Measurements from ENCODE around the gene KCNJ11.

KCNJ11 gene

DNA sequence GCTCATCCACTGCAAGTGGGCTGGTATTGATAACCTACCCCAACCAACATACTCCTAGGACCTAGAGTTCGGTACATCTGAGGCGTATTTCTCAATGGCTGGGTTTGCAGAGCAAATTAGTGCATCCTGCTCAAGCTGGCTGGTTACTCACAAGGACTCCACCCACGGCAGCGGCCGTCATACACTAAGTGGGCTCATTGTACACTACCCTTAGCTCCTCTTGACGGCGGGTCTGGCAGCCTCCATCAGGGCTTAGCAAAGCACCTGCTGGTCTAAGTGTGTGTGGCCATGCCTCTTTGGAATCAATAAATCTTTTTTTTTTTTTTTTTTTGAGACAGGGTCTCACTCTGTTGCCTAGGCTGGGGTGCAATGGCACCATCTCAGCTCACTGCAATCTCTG lies 20.2 kb upstream of the KCNJ11 start:
- DNase-seq (ENCODE audit: low read depth in 2 of 2), result no peak

DNA sequence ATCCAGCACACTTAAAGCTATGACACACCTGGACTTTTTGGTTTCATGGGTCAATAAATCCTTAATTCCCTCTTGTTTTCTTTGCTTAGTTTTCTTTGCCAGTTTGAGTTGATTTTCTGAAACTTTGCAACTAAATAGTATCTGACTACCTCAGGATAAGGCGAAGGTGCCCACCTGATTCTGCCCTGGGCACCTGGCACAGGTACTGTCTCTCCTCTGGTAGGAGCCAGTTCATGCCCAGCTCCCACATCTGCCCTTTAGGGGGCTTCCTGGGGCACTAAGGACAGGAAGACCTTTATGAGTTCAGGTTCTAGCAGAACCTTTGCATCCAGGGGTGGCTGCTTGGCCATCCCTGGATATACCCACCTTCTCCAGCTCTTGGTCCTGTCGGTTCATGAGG lies 19.6 kb upstream of the KCNJ11 start:
- no peak for DNase-seq (ENCODE audit: low read depth in 2 of 2)

DNA sequence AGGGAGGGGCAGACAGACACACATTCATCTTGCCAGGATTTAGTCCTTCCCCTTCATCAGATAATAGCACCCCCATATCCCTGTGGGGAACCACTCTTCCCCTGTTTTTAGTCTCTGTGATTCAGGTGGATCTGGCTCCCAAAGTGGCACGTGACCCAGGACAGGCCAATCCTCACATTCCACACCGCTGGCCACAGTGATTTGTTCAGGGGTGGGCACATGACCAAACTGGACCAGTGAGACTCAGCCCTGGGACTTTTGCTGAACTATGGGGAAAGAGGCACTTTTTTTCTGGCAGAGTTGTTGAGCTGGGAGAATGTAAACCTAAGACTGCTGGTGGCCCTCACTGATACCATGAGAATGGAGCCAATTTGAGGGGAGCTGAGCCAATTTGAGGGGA lies 19.1 kb upstream of the KCNJ11 start:
- DNase-seq (ENCODE audit: low read depth in 2 of 2), result no peak

DNA sequence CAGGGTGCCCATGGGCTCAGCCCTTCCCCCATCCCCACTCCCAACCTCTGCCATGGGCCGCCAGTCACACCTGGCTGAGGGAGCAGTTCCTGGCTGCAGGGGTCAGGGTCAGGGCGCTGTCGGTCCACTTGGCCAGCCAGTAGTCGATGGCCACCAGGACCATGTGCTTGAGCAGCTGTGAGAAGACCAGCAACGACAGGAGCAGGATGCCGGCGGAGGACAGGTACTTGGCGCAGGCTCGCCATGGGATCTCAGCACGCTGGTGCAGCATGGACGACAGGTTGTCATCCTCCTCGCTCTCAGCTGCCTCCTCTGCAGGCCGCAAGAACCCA lies 18.3 kb upstream of the KCNJ11 start:
- DNase-seq (ENCODE audit: low read depth in 2 of 2), result no peak

DNA sequence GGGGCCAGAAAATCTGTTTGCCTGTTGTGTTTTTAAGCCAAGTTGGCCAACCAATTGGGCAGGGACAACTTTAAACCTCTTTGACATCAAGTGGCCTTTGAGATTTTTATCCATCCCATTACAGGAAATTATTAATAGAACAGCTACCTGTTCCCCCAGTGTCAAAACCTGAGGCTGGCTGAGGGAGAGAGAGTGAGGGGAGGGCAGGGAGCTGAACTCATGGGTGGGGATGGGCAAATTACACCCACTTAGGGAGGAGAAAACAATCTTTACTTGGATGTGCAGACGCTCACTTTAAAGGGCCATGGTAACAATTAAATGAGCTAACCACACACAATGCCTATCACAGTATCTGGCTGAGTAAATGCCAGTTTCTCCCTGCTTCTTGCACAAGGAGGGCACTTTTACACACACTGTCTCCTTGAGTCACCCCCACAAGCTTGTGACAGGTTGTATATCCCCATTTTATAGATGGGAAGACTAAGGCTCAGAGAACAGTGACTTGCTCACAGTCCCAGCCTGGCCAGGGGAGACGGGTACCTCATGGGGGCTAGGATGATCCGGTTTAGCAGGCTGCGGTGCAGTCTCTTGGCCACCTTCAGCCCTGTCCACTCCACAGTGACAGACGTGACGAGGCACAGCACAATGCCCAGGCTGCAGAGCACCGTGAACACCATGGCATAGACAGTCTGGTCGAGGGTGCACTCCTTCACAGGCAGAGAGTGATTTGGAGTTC lies 17.8 kb upstream of the KCNJ11 start:
- no peak for DNase-seq (ENCODE audit: low read depth in 2 of 2)

DNA sequence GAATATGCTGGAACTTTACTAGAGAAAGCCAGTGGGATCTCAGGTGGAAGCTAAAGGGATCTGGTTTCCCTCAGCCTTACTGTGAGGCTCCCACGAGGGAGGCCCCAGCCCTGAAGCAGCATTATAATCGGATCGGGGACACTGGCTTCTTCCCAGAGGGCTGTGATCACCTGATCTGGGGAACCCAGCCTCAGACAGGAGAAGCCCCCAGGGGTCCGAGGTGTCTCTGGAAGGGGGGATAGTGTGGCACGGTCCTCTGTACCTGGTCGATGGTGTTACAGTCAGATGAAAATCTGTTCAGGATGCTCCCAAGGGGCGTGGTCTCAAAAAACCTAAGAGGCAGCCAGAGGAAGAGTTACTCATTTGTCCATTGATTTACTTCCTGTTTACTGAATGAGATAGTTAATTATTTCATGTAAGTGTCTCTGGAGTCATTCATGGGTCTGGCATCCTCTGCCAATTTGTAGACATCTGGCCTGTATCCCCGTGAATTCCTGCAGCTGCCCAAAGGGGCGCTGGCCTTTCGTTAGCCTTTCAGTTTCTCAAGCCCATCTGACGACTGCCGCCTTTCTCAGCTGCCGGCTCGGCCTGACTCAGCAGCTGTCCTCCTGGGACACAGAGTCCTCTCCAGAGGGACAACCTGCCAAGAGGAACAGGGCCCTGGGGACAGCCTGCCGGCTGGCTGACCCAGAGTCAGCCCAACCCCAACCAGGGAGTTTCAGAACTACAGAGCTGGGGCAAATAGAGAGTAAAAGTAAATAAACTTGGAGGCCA lies 17.0 kb upstream of the KCNJ11 start:
- DNase-seq (ENCODE audit: low read depth in 2 of 2), result no peak

DNA sequence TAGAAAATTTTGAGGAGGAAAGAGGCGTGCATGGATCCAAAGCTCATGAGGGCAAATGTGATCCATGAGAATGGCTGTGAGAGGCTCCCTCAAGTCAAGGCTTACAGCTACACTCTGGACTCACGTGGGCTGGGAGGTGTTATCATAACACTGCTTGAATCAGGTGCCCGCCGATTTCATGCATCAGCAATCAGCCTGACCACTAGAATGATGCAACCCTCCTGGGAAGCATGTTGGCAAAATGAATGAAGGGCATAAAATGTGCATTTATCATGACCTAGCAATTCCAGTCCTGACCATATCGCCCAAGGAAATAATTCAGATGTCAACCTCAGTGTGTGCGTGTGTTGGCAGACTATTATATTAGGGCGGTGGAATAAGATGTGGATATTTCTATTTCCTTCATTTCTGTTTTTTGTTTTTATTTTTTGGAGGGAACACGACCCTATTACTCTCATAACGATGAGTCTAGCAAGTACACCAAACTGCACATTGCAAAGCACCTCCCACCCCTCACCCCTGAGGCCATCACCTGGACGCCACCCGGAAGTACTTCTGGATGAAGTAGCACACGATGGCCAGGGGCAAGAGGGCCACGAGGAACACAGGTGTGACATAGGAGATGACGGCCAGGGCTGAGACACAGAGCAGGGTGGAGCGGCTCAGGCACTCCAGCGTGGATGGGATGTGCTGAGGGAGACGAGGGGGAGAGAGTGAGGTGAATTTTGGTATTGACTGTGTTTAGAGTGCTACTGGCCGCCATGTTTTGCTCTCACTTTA lies 15.7 kb upstream of the KCNJ11 start:
- DNase-seq (ENCODE audit: low read depth in 2 of 2), result no peak

DNA sequence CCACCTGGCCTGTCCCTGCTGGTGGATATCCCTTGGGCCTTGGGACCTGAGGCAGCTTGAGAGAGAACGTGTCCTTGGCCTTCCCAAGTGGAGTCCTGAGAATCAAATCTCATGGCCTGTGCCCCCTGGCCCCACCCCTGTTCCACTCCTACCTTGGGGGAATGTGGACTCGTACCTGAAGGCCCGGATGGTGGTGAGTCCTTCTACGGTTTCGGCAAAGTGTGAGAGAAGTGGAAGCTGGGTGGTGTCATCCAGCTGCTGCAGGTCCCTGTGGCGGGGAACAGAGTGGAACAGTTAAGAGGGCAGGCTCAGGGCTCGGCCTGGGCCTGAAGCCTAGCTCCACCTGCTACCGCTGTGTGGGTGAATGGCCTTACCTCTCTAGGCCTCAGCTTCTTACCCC lies 14.0 kb upstream of the KCNJ11 start:
- DNase-seq (ENCODE audit: low read depth in 2 of 2), result no peak

DNA sequence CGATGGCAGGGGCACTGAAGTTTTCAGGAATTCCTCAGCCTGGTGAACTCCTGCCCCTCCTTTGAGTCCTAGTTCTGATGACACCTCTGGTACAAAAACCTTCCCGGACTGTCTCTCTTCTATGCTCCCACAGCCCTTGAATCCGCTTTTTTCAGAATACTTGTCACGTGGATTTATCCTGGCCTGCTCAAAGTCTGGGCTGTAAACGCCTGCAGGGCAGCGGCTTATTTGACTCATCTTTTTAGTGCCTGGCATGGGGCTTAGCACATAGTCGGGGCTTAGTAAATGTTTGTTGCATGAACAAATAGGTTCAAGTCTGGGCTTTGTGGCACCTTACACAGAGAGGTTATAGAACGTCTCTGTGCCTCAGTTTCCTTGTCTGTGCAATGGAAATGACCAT lies 13.4 kb upstream of the KCNJ11 start:
- DNase-seq (ENCODE audit: low read depth in 2 of 2), result no peak

DNA sequence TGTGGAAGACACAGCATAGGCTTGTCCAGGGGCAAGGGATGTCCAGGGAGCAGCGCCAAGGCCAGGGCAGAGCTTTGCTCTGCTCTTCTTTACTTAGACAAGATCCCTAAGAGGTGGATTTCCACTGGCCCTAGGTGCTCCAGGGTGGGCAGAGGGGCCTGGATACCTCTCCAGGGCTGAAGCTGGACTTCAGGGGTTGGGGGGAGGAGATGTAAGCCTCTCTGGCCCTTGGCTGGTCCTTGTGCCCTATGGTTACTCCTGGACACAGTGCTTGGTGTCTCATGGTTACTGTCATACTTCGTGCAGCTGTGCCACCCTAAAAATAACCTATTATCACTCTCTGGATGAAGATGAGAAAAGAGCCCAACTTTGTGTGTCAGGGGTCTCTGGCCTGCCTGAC lies 12.9 kb upstream of the KCNJ11 start:
- no peak for DNase-seq (ENCODE audit: low read depth in 2 of 2)

DNA sequence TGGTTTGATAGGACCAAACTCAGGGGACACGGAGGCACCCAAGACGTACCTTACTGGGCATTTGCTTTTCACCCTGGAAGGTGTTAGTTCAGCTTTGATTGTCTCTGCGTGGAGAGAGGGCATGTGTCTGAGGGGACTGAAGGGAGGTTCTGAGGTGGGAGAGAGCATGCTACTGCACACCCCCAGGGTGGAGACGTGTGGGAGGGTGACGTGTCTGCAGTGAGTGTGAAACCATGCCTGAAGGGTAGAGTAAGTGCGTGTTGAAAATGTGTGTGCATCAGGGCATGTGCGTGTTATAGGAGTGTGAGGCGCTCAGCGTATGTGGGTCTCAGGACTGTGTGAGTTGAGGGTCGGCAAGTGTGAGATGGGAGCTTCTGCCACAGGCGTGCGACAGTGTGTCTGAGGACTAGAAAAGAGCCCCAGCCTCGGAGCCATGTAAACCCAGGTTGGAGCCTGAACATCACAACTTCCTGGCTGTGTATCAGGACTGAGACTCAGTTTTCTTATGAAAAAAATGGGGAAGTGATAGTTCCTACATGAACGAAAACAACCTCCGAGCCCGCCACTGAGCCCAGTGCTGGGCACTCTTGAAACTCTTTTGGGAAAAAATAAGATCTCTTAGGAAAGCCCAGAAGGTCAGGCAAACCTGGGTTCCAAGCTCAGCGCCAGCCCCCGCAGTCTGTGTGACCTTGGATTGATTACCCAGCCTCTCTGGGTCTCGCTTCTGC lies 11.8 kb upstream of the KCNJ11 start:
- DNase-seq (ENCODE audit: low read depth in 2 of 2), result no peak

DNA sequence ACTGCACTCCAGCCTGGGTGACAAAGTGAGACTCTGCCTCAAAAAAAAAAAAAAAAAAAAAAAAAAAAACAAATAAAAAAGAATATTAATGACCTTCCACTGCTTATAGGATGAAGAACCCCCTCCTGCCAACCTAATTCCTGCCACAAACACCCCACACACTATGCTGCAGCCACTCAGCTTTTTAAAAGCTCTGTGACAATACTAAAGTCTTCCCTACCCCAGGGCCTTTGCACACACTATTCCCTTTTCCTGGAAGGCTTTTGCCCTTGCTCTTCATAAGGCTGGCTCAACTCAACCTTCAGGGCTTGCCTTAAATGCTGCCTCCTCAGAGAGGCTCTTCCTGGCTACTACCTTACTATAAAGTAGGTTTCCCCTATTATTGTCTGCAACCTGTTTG lies 10.8 kb upstream of the KCNJ11 start:
- no peak for DNase-seq (ENCODE audit: low read depth in 2 of 2)

DNA sequence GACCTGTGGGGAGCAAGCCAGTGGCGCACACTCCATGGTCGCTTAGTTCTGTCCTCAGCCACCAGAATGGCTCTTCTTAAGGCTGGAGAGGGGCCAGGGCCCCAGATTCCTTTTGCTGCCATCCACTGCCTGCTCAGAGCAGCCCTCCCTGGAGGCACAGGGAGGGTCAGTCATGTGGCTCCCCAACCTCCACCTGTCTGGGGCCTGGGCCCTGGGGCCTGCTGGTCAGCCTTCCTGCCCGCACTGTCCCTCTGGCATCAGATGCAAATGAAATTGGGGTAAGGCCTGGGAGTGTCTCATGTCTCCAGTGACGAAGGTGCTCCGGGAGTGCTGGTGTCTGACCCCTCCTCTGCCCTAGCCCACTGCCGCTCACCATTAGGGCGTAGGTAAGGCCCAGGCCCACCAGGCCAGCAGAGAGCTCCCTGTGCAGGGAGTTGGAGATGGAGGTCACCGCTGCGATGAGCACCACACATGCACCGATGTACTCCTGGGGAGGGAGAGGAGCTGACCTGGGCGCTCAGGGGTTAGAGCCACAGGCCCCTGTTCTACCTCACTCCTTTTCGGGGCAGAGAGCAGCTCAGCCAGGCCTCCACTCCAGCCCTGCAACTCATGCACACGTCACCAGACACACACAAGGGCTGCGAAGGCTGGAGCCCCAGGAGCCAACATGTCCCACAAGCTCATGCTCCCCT lies 9.0 kb upstream of the KCNJ11 start:
- no peak for DNase-seq (ENCODE audit: low read depth in 2 of 2)

DNA sequence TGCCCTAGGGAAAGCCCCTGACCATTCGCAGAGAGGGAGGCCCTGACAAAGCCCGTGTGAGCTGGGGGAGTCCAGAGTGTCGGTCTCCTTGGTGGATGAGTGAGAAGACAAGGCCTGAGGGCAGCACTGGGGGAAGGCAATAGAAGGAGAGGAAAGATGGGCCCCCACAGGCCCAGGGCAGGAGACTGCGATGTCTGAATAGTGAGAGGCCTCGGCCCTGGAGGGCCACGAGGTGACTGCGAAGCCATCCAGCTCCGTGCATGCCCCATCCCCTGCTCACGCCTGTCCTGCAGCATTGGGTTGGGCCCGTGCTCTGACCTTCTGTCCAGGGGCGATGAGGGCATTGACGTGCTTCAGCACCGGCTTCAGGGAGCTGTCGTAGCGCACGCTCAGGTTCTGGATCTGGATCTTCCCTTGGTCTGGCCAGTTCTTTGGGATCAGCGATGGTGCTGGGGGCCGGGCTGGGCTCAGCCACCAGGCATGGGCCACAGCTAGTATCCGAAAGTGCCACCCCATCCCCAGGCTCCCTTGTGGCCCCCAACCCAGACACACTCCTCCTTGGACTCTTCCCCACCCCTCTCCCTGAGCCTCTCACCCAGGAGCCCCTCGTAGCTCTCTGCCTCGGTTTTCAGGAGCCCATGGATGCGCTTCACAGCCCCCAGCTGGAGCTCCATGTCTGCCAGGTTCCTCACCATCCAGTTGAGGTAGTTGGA lies 8.3 kb upstream of the KCNJ11 start:
- DNase-seq (ENCODE audit: low read depth in 2 of 2), result no peak

DNA sequence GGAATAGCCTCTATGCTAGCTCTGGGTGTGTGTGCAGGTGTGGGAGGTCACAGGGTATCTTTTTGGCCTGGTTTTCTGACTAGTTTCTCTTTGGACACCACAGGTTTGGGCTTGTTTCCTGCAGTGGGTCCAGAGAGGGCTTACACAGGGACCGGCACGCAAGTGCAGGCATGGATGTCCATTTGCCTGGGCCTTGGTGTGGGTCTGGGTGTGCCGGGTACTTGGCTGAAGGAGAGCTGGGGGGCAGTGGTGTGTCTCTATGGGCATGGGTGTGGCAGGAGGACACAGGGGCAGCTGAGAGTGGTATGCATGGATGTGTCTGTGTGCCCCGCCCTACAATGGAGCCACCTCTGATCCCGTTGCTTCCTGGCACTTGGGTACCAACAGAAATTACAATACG lies 7.5 kb upstream of the KCNJ11 start:
- DNase-seq (ENCODE audit: low read depth in 2 of 2), result no peak

DNA sequence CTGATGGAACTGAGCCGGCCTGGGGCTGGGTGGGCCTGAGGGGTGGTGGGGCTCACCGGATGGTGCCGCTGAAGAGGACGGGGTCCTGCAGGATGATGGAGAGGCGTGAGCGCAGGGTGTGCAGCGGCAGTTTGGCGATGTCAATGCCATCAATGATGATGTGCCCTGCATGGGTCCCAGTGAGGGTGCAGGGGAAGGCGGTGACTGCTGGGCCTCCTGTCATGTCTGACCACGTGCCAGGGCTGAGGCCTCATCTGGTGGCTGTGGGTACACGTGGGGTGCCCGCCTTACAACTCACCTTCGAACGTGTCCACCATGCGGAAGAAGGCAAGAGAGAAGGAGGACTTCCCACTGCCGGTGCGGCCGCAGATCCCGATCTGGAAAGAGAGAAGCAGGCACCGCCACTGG lies 7.1 kb upstream of the KCNJ11 start:
- no peak for DNase-seq (ENCODE audit: low read depth in 2 of 2)

DNA sequence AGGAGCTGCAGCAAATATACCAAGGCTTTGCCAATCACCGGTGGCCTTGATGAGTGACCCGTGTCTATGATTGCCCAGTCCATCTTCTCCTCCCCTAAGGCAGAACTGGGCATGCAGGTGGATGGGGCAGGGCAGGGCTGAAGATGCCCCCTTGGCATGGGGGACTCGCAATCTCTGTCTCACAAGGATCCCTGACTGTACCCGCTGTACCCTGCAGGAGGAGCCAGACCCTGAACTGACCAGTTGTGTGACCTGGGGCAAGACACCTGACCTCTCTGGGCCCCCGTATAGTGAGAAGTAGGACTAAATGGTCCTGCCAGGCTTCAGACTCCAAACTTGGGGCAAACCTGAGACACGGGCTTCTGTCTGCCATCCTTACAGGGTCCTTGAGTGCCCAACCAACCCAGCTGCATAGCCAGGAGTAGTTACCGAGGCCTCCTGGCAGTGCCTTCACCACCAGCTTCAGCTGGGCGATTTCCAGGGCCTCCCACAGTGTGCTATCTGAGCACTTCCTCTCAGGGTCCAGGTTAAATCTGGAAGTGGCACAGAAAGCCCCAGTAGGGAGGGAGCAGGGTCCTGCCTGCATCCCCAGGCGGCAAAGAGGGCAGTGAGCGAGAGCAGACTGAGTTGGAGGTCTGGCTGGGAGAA lies 6.4 kb upstream of the KCNJ11 start:
- no peak for DNase-seq (ENCODE audit: low read depth in 2 of 2)

DNA sequence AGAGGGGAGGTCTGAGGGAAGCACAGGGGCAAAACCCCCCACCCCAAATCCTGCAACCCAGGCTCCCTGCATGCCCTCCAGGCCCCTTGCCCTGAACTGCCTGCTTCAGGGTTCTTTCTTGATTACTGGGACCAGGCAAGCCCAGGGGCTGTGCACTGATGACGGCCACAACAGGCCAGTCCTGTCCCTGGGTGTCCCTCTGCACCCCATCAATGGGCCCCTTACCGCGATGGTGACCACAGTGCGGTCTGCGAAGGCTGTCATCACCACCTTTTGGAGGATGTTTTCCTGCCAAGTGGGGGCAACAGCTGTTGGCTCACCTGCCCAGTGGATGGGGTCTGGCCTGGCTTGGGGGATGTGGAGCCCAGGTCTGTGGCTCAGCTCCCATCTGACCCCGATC lies 5.0 kb upstream of the KCNJ11 start:
- no peak for DNase-seq (ENCODE audit: low read depth in 2 of 2)

DNA sequence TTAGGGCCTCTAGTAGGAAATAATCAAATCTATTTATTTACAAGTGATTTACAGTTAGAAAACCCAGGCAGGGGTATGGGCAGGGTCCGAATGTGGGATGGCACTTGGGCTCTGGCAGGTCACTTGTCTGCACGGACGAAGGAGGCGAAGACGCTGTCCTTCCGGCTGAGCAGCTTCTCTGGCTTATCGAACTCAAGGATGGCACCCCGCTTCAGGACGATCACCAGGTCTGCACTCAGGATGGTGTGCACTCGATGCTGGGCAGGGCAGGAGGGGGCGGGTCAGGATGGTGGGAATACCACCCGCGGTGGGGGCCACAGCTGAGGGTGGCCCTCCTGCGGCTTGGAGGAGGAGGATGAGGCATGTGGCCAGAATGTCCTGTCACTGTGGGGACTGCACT lies 4.4 kb upstream of the KCNJ11 start:
- no peak for DNase-seq (ENCODE audit: low read depth in 2 of 2)
